Neuronal stem cell (in vitro differentiated cells): ENCODE data around the gene IQSEC2.

ENCODE experiments used
- DNase-seq: peaks from one replicate; pipeline ENCODE4 v3.0.0-alpha.2; 2013; ENCODE audit warnings: low spot score
- H2AFZ ChIP-seq: one replicate; pipeline ENCODE4 v1.6.1; 2013; ENCODE audit warnings: mild to moderate bottlenecking, low read length, inconsistent platforms
- H2AK5ac ChIP-seq: 2 replicates; pipeline ENCODE4 v1.6.1; 2013; ENCODE audit warnings: low read depth, mild to moderate bottlenecking, inconsistent platforms, low read length, moderate library complexity, mixed read lengths
- H2BK120ac ChIP-seq: 2 replicates; pipeline ENCODE4 v1.6.1; 2013; ENCODE audit warnings: low read depth, mild to moderate bottlenecking, inconsistent platforms, low read length, moderate library complexity, mixed read lengths
- H2BK12ac ChIP-seq: one replicate; pipeline ENCODE4 v1.6.1; 2013; ENCODE audit warnings: low read length, inconsistent platforms
- H2BK15ac ChIP-seq: 2 replicates; pipeline ENCODE4 v1.6.1; 2013; ENCODE audit warnings: mild to moderate bottlenecking, low read length, inconsistent platforms, mixed read lengths
- H2BK5ac ChIP-seq: one replicate; pipeline ENCODE4 v1.6.1; 2013; ENCODE audit warnings: inconsistent platforms, mild to moderate bottlenecking, low read length, moderate library complexity
- H3K14ac ChIP-seq: one replicate; pipeline ENCODE4 v1.6.1; 2013; ENCODE audit warnings: low read length, inconsistent platforms
- H3K18ac ChIP-seq: 2 replicates; pipeline ENCODE4 v1.6.1; 2013; ENCODE audit warnings: low read length, inconsistent platforms
- H3K23ac ChIP-seq: 2 replicates; pipeline ENCODE4 v1.6.1; 2013; ENCODE audit warnings: low read depth, mild to moderate bottlenecking, mixed read lengths, low read length, inconsistent platforms; ENCODE audit not compliant: poor library complexity
- H3K27ac ChIP-seq: replicated peaks from 3 replicates; pipeline ENCODE4 v1.5.1; 2013; ENCODE audit warnings: low read length, inconsistent platforms
- H3K27me3 ChIP-seq, 3 experiments: 2 replicates each; pipeline ENCODE4 v1.6.1; 2013; ENCODE audit warnings: low read length in 3 of 3, mild to moderate bottlenecking in 2 of 3, inconsistent platforms in 1 of 3, low read depth in 1 of 3, mixed read lengths in 1 of 3, moderate library complexity in 1 of 3; ENCODE audit not compliant: control insufficient read depth in 3 of 3, insufficient read depth in 3 of 3
- H3K36me3 ChIP-seq, 2 donors: replicated peaks in 1 of 2; 2 replicates each; pipeline ENCODE4 v1.6.1; 2013; ENCODE audit warnings: low read length in 2 of 2; ENCODE audit not compliant: control insufficient read depth in 2 of 2, insufficient read depth in 2 of 2
- H3K4ac ChIP-seq: 2 replicates; pipeline ENCODE4 v1.6.1; 2013; ENCODE audit warnings: inconsistent platforms, mild to moderate bottlenecking, low read length, moderate library complexity
- H3K4me1 ChIP-seq, 2 donors: 1 replicate in 1 of 2; 2 replicates in 1 of 2; pipeline ENCODE4 v1.6.1; 2013; ENCODE audit warnings: low read length in 2 of 2, low read depth in 1 of 2; ENCODE audit not compliant: control insufficient read depth in 2 of 2, insufficient read depth in 1 of 2
- H3K4me2 ChIP-seq: one replicate; pipeline ENCODE4 v1.6.1; 2013; ENCODE audit warnings: mild to moderate bottlenecking, low read length, inconsistent platforms; ENCODE audit not compliant: insufficient read depth, poor library complexity, severe bottlenecking
- H3K4me3 ChIP-seq, 2 donors: 2 replicates each; pipeline ENCODE4 v1.5.1; 2013; ENCODE audit warnings: low read length in 2 of 2, mild to moderate bottlenecking in 2 of 2, inconsistent platforms in 1 of 2, moderate library complexity in 1 of 2
- H3K79me1 ChIP-seq: one replicate; pipeline ENCODE4 v1.6.1; 2013; ENCODE audit warnings: low read depth, mild to moderate bottlenecking, inconsistent platforms, low read length, moderate library complexity
- H3K9ac ChIP-seq: one replicate; pipeline ENCODE4 v1.6.1; 2013; ENCODE audit warnings: mild to moderate bottlenecking, low read depth, low read length, inconsistent platforms; ENCODE audit not compliant: poor library complexity
- H3K9me3 ChIP-seq, 2 donors: replicated peaks in 1 of 2; 2 replicates each; pipeline versions ENCODE3 to v1.6.1; 2013; ENCODE audit warnings: low read length in 2 of 2, mild to moderate bottlenecking in 2 of 2, inconsistent platforms in 1 of 2, low read depth in 1 of 2, mixed read lengths in 1 of 2, moderate library complexity in 1 of 2; ENCODE audit not compliant: control insufficient read depth in 2 of 2, insufficient read depth in 1 of 2
- H4K8ac ChIP-seq: one replicate; pipeline ENCODE4 v1.6.1; 2013; ENCODE audit warnings: low read depth, mild to moderate bottlenecking, inconsistent platforms, low read length, moderate library complexity
- H4K91ac ChIP-seq: one replicate; pipeline ENCODE4 v1.6.1; 2013; ENCODE audit warnings: low read length, low read depth, mild to moderate bottlenecking, inconsistent platforms; ENCODE audit not compliant: poor library complexity
- WGBS, 2 donors: extraction: QIAGEN DNeasy Blood & Tissue Kit; methylation state at CpG; one replicate each; pipeline ENCODE4 v1.1.7; 2013; ENCODE audit warnings: missing lambda C conversion rate in 2 of 2, mixed read lengths in 1 of 2; ENCODE audit not compliant: insufficient read length in 2 of 2, insufficient replicate concordance in 1 of 2; ENCODE audit errors: extremely low coverage in 2 of 2; 5-methylcytosine and 5-hydroxymethylcytosine counted together

Gene IQSEC2

DNA sequence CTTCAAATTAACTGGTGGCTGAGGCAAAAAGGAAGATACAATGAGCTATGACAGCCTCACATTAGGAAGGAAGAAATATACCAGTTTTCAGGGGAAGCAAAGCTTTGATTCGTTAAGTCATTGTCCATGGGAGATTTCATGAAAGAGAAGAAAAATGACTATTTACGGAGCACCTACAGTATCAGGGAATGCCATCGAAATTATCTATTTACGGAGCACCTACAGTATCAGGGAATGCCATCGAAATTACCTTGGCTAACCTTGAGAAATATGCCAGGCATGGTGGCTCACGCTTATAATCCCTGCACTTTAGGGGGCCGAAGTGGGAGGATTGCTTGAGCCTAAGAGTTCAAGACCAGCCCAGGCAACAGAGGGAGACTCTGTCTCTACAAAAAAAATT lies 28.5 kb upstream of the IQSEC2 start:
- H4K91ac ChIP-seq, result no peak overlapping the region
- no CpG with 5 or more reads among the region's 7 CpGs for WGBS, 2 donors

DNA sequence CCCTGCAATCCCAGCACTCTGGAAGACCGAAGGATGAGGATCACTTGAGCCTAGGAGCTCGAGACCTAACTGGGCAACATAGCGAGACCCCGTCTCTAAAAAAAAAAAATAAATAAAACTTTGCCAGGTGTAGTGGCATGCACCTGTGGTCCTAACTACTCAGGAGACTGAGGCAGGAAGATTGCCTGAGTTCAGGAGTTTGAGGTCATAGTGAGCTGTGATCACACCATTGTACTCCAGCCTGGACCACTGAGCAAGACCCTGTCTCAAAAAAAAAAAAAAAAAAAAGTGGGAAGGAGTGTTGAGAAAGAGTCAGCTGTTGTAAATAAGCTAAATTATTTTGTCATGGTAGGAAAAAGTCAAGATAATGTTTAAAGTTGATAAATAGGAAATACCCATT lies 27.5 kb upstream of the IQSEC2 start:
- no peak overlapping the region for H2AFZ ChIP-seq
- no peaks in the 10 kb centered on the region for H3K9me3 ChIP-seq
- no peak overlapping the region for H2BK15ac ChIP-seq
- no peak overlapping the region for H3K23ac ChIP-seq
- H2BK5ac ChIP-seq, result no peak overlapping the region
- no peak overlapping the region for H3K27ac ChIP-seq
- no peak overlapping the region for H2AK5ac ChIP-seq
- peaks cover 0 to 5% (median 0%) of the 10 kb centered on the region in 3 experiments for H3K27me3 ChIP-seq
- no peak overlapping the region for H4K8ac ChIP-seq
- no peak overlapping the region for H2BK12ac ChIP-seq
- no CpG with 5 or more reads among the region's 4 CpGs for WGBS, 2 donors
- H3K9ac ChIP-seq, result no peak overlapping the region
- no peak overlapping the region for H3K4me3 ChIP-seq
- DNase-seq, result no peak
- no peaks in the 10 kb centered on the region for H3K4me1 ChIP-seq
- no peaks in the 10 kb centered on the region for H3K79me1 ChIP-seq
- no peak overlapping the region for H3K18ac ChIP-seq
- no peak overlapping the region for H3K14ac ChIP-seq
- H2BK120ac ChIP-seq, result no peak overlapping the region
- H4K91ac ChIP-seq, result no peak overlapping the region
- no peak overlapping the region for H3K4me2 ChIP-seq
- H3K36me3 ChIP-seq, result no peaks in the 10 kb centered on the region
- no peak overlapping the region for H3K4ac ChIP-seq

More for the DNA sequence above, 28.5 kb upstream of the IQSEC2 start:
- Histone ChIP-seq H2AFZ (no peak overlapping the region), H3K4ac (no peak overlapping the region), H4K8ac (no peak overlapping the region), H2AK5ac (no peak overlapping the region), H2BK12ac (no peak overlapping the region), H3K14ac (no peak overlapping the region), H3K36me3 (no peaks in the 10 kb centered on the region), H3K9me3 (no peaks in the 10 kb centered on the region), H3K79me1 (no peaks in the 10 kb centered on the region), H3K18ac (no peak overlapping the region), H3K4me1 (no peaks in the 10 kb centered on the region), H3K4me3 (no peak overlapping the region), H3K23ac (no peak overlapping the region), H2BK120ac (no peak overlapping the region), H3K9ac (no peak overlapping the region), H2BK15ac (no peak overlapping the region), H2BK5ac (no peak overlapping the region), H3K27me3 (peaks cover 0 to 5% (median 0%) of the 10 kb centered on the region in 3 experiments), H3K4me2 (no peak overlapping the region), H3K27ac (no peak overlapping the region)
- no peak for DNase-seq

DNA sequence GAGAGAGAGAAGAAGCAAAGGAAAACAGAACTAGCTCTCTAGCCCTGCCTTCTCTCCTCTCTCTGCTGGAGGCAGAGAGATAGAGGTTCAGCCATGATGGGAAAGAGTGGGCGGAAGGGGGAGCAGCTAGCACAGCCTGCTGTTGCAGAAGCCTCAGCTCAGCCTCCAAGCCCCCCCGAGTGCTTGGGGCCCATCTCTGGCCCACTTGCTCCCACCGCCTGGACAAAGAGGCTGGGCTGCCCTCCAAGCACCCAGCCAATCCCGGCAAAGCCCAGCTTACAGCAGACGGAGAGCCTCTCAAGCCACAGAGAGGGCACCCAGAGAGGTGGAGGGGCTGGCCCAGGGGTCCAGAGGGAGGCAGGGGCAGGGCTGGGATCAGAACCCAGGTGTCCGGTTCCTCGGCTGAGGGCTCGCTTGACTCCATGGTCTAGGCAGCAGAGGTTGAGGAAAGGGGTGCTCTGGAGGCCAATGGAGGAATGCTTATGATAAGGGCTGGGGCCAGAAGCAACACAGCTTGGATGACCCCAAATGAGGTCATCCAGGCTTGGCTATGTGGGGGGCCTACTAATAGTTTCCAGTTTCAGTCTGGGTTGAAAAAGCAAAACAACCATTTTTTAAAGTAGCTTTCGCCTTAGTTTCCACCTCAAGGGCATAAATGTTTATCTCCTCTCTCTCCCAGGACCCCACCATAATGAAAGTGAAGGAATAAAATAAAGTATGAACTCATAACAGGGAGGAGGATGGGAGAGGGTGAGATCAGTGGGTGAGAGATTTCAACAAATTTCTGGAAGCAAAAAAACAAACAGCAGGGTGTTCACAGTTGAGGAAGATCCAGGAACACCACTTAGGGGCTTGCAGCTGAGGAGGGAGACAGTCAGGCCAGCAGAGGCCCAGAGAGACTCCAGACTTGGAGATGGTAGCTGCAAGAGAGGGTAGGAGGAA lies 24.9 kb upstream of the IQSEC2 start:
- H3K4me1 ChIP-seq, result no peaks in the 10 kb centered on the region
- no peak overlapping the region for H2AK5ac ChIP-seq
- H3K9ac ChIP-seq, result no peak overlapping the region
- no peak overlapping the region for H3K4ac ChIP-seq
- DNase-seq, result no peak
- no peaks in the 10 kb centered on the region for H3K36me3 ChIP-seq
- no peak overlapping the region for H3K4me3 ChIP-seq
- no peak overlapping the region for H3K4me2 ChIP-seq
- no peaks in the 10 kb centered on the region for H3K79me1 ChIP-seq
- no peak overlapping the region for H2BK120ac ChIP-seq
- peaks cover 0 to 5% (median 0%) of the 10 kb centered on the region in 3 experiments for H3K27me3 ChIP-seq
- no peak overlapping the region for H3K14ac ChIP-seq
- H3K23ac ChIP-seq, result no peak overlapping the region
- no peaks in the 10 kb centered on the region for H3K9me3 ChIP-seq
- no peak overlapping the region for H4K8ac ChIP-seq
- no CpG with 5 or more reads among the region's 9 CpGs for WGBS, 2 donors
- no peak overlapping the region for H2BK12ac ChIP-seq
- no peak overlapping the region for H2BK15ac ChIP-seq
- H4K91ac ChIP-seq, result no peak overlapping the region
- H2AFZ ChIP-seq, result peak overlapping the region; percentile 56
- no peak overlapping the region for H3K27ac ChIP-seq
- H3K18ac ChIP-seq, result peak overlapping the region; percentile 76
- H2BK5ac ChIP-seq, result no peak overlapping the region

DNA sequence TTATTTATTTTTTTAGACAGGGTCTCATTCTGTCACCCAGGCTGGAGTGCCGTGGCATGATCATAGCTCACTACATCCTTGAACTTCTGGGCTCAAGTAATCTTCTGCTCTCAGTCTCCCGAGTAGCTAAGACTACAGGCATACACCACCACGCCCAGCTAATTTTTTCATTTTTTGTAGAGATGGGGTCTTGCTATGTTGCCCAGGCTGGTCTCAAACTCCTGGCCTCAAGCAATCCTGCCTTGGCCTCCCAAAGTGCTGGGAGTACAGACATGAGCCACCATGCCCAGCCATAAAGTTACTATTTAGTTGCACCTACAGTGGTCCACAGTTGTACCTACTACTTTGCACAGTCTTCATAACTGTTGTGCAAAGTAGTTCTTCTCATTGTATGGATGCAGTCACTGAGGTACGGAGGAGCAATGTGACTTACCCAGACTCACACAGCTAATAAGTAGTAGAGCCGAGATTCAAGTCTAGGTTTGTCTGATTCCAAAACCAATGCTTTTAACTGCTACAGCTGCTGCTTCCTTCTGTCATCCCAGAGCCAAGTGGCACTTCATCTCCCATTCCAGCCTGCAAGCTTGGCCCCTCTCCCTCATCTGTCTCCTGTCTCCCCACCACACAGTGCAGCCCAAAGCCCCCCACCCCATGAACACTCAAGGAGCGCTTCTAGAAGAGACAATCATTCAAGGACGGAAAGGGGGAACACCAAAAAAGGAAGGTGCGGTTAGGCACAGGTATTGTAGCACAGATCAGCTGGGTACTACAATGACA lies 24.0 kb upstream of the IQSEC2 start:
- Histone ChIP-seq H3K27ac (no peak overlapping the region), H3K18ac (no peak overlapping the region), H2AFZ (peak overlapping the region; percentile 56), H3K4me3 (no peak overlapping the region), H2BK120ac (no peak overlapping the region), H3K9ac (no peak overlapping the region), H3K27me3 (peaks cover 0 to 3% (median 0%) of the 10 kb centered on the region in 3 experiments), H2AK5ac (no peak overlapping the region), H3K9me3 (no peaks in the 10 kb centered on the region), H3K14ac (no peak overlapping the region), H3K4me2 (no peak overlapping the region), H2BK15ac (no peak overlapping the region), H3K23ac (no peak overlapping the region), H3K4ac (no peak overlapping the region), H4K8ac (no peak overlapping the region), H2BK12ac (no peak overlapping the region), H3K36me3 (no peaks in the 10 kb centered on the region), H2BK5ac (no peak overlapping the region), H4K91ac (no peak overlapping the region), H3K79me1 (no peaks in the 10 kb centered on the region), H3K4me1 (no peaks in the 10 kb centered on the region)
- no CpG with 5 or more reads among the region's 8 CpGs for WGBS, 2 donors
- DNase-seq, result no peak
